ENCODE results near the gene CHCHD6.

CHCHD6 gene

DNA sequence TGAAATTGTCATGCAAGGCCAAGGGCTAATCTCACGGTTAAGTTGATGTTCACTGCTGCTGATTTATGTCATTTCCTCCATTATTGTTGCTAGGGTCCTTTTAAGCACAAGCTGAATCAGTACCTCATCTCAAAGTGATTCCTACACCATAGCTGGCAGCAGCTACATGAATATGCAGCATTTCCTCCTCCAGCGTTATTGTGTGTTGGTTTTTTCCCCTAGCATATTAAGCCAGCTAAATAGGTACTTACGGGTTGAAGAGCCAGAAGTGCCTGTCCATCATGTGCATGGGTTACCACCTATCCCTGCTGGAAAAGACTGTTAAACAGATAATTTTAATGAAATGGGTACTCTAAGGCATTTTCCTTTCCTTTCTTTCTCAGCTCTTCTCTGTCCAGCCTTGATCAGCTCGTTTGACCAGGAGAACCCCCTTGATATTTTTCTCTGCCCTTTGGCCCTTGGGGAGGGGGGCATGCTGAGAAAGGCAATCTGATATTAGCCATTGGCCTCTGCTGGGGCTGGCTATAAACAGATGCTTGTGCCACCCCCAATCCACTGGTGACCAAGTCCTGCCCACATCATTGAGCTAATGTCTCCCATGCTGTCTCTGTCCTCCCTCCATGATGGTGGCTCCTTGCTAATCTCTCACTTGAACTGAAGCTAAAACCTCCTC is 163.3 kb downstream of the CHCHD6 start:
- DNase-seq = no peak

GRCh38 chr3:126867863-126868200 is 163.8 kb downstream of the CHCHD6 start:
- no peak for DNase-seq

- no peak for DNase-seq
Observed at GRCh38 chr3:126870608-126871210, 166.7 kb downstream of the CHCHD6 start.

DNA sequence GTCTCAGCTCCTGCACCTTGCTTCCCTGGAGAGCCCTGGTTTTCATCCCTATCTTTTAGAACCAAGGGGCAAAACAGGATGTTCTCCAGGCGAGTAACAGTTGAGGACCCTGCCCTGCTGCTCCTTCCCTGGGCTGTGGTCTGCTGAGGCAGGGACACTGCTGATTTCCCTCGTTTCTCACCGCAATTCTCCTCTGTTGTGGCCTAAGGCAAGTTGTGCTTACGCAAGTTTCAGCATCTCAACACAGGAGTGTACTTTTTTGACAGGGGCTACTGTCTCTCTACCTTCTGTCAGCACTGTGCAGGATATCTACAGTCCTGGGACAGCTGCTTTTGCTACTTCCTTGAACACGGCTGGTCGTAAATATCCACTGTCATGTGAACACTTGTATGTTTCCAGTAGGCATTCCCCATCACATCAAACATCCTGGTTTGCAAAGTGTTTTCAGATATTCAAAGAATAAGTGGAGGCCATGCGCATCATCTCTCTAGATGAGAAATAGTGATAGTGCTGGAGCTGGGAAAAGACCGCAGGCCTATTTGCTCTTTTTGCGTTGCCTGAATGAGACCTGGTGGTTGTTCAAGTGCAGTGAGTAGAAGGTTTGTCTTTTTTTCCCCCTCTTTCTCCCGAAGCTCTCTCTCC is 168.8 kb downstream of the CHCHD6 start:
- DNase-seq = no peak

DNA sequence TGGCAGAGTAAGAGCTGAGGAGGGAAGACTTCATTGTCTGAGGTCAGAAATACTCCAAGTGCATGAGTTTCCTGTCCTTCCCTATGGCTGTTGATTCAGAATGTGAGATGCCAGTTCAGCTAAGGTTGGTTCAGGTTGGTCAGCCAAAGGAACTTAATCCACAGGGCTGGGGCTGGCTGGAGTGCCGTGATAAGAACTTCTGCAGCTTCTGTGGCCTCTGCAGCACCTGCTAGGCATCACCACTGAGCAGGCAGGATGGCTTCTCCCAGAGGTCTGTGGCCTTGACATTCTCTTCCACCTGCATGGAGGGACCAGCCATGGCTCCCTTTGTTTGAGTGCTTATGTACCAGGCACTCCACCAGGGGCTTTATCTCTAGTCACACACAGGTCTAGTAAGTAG is 169.4 kb downstream of the CHCHD6 start:
- no peak for DNase-seq

GRCh38 chr3:126878664-126879063 is 174.6 kb downstream of the CHCHD6 start:
- no peak for DNase-seq

GRCh38 chr3:126880901-126881300 is 176.9 kb downstream of the CHCHD6 start:
- DNase-seq = no peak

DNA sequence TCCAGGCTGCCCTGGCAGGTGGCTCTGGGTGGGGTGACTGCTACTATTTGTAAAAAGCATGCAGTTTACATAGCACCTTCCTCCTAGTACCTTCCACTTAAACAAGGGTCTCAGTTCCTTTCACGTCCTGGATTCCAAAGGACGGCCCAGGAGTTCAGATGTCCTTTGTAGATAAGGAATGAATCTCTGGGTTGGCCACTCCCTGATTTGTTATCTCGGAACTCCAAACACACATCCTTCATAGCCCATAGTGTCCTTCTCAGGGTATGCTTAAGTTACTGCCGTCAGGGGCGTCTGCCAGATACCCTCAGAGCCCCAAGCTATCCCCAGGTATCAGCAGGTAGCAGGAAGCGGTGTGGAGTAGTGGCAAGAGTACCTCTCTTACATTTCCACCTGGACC is 177.8 kb downstream of the CHCHD6 start:
- no peak for DNase-seq

GRCh38 chr3:126883241-126883640 is 179.2 kb downstream of the CHCHD6 start:
- DNase-seq = no peak

DNA sequence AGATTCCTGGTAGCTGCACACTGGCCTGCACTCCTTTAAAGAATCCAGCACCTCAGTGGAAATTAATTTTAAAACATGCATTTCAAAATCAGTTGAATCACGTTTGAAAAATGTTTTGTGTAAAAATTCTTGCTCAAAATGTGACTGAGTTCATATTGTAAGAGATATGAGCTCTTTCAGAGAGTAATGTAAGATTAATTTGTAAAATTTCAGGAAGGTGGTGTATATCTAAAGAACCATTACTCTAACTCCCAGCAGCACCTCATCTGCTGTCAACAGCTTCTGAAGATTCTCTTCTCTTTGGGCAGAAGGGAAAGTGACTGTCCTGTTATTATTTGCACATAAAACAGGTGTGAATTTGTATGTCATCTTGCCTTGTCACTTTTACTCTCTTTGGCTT is 181.4 kb downstream of the CHCHD6 start:
- no peak for DNase-seq

GRCh38 chr3:126886217-126886616 is 182.2 kb downstream of the CHCHD6 start:
- DNase-seq = no peak

DNA sequence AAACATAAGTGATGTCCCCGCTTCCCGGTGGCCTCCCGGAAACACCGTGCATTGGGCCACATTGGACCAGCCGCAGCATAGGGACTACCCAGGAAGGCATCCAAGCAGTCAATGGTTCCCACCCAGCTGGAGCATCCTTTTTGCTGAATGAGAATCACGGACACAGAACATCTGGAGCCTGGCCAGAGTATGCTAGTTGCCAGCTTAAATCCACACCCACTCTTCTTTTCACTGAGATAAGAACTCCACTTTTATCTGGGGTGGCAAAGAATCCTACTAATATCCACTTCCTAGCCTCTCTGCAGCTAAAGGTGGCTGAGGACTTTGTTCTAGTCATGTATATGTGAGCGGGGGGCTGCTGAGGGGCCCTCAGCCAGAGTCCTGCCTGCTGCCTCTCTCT is 183.6 kb downstream of the CHCHD6 start:
- no peak for DNase-seq

- DNase-seq = no peak
Observed at GRCh38 chr3:126888186-126888760, 184.2 kb downstream of the CHCHD6 start.

DNA sequence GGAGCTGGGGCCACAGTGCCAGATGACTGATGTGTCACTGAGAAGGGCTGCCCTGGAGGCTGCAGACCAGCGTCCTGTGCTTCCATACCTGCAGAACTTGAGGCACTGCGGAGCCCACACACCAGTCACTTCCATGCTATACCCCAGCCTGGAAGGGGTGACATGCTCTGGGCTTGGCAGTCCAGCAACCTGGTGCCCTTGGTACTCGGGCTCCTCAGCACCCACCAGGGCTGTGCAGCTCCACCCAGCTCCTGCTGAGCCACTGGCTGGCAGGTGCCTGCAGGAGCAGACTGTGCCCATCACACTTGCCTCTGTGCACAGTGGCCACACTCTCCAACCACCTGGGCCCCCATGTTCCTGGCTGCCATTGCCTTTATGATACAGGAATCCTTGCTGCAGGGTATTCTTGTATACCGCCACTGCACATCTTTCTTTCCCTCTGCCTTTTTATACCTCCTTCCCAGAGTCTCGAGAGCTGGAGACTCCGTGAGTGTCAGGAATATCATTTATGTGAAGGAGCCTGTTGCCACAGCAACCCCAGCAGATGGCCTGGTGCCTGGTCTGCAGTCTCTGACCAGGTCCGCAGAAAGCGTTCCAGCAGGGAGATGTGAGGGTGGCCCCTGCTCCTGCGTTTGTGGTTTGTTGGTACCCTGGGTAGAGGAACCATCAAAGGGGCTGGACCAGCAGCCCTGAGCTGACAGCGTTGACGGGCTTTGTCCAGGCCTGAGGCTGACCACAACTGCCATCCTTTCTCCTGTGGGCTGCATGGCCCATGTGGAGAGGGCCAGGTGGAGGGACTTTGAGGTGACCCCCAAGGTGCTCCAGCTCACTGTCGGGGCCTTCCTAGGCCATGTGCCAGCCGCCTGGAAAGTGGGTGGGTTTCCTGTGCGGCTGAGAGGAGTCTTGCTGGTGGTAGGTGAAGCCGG is 185.5 kb downstream of the CHCHD6 start:
- DNase-seq = no peak

DNA sequence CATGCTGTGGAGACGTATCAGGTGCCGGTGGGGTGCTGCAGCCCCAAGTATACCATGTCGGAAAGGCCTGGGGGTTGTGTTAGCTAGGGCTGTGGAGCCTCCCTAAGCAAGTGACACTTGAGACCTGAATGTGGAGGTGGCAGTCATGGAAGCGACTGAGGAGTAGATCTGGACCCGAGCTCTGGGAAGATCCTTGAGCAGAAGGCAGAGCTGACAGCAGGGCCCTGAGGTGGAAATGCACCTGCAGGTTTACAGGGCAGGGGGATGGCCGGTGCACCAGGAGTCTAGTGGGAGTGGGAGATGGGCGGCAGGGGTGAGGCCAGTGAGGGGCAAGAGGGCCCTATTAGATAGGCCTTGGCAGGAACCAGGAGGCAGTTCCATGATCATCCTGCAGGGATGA is 187.1 kb downstream of the CHCHD6 start:
- no peak for DNase-seq

DNA sequence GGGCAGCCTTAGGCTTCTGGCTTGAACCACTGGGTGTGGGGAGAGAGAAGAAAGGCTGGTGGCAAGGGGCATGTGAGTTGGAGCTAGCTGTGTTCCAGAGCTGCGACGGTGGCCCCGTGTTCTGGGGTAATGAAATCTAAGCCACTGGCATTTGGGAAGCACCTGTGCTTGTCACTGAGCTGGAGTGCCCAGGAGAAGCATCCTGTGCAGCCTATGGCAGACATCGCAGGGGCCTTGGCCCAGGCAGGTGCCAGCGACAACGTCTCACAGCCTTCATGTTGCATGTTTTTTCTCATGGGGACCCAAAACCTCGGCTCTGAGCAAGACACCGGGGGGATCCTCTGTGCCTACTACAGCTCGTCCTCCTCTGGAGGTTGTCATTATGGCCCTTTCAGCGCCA is 187.8 kb downstream of the CHCHD6 start:
- DNase-seq = no peak

DNA sequence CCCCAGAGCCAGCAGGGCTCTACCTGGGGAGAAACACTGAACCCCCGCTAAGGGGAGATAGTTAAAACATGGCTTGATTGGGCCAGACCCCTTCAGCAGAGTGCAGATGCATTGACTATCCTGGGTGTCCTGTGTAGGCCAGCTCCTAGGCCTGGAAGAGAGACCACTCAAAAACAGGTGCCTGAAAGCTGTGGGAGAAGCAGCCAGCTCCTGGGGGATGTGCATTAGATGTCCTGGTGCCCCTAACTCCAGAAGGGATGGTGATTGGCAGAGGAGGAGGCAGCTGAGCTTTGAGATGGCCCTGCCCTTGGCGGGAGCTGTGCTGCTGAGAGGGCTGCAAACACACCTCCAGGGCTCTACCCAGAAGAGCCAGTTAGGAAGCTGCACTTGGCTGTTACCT is 189.6 kb downstream of the CHCHD6 start:
- DNase-seq = no peak

GRCh38 chr3:126894475-126894874 is 190.4 kb downstream of the CHCHD6 start:
- no peak for DNase-seq

DNA sequence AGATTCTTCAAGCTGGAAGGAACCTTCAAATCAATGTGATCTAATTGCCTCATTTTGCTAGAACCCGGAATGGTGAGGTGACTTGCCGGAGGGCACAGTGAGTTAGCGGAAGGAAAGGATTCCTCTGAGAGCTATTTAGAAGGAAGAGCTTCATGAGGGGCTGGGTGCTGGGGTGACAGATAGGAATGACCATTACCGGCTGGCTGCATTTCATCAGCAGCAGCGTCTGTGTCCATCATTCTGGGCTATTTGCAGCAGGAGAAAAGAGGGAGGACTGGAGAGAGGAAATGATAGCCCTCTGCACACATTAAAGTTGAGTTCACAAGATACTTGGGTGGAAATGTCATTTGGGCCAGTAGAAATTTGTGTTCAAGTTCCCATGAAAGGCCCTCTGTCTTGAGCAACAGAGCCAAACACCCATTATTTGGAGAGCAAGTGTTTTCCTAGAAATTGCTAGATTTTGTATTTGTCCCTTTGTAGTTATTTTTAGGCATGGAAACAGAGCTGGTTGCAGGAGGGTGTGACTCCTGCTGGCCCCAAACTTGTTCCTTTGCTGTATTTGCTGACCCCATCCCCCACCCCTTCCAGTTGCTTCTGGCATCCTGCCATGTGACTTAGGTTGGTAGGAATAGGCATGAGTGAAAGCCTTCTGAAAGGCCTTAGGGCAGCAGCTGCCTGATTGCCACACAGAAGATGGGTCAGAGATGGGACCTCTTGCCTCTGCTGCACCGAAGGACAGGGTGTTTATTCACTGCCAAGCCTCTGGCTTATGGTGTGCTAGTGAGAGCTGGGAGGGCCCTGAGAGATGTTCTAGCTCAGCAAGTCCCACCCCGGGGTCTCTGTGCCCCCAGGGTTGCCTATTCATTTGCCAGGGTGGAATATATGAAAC is 191.4 kb downstream of the CHCHD6 start:
- no peak for DNase-seq

DNA sequence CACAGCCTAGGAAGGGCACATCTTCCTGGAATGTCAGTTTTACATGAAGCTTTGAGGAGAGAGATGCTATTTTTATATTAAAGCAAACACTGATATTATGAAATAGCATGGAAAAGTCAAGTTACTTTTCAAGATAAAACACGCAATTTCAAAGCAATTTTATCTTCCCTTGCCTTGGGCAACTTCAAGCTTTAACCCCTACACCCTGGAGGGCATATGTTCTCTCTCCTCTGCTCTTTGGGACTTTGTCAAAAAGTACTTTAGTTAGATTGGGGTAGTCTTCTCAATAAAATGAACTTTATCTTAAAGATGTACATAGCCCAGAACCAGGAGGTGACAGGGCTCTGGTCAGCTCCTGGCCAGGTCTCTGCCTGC is 192.0 kb downstream of the CHCHD6 start:
- no peak for DNase-seq

DNA sequence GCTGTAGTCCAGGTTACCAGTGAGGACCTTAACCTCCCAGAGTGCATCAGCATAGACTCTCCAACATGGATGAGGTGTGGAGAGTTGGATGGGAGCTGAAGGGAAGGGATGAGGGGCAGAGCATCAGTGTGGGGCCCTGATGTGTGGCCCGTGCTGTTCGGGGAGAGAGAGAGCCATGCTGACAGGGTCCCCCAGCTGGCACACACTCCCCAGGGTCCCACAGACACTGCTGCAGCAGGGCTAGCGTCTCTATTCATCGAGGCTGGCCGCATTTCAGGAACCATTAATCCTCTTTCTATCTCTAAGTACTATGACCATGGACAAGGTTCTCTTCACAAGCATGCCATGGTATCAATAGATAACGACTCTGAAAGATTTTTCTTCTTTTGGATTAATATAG is 192.9 kb downstream of the CHCHD6 start:
- DNase-seq = no peak

DNA sequence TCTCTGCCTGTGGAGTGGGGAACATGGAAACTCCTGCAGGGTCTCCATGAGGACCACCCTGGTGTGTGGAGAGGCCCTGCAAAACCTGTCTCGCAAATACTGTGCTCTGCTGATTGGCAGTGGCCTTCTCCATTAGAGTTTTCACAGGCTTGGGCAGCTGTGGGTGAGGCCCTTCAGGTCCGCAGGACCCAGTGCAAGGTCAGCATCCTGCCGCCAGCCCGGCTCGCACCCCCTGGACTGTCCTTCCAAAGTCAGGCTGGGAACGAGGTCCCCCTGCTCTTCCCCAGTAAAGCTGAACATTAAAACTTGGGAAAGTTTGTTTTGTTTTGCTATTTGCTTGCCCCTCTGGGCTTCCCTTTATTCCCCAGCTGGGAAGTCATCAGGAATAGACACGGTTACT is 193.9 kb downstream of the CHCHD6 start:
- DNase-seq = no peak

Measured in stimulated activated CD4-positive, alpha-beta T cell treated with anti-CD3 and anti-CD28 coated beads, Interleukin-4, amount 100 ng/mL, for 24 hours (primary cell).